K562 (cell line): ENCODE measurements around the gene TNFAIP1. TPM values are rescaled to one million over a fixed set of nuclear protein-coding genes. Genes with fewer than 3 reads are reported as not detected.

Experiments used
- ATAC-seq: fragments of 200-7000 bp; cut with Tn5 transposase; 3 replicates; pipeline ENCODE4 v1.9.1; 2020; ENCODE audit warnings: moderate library complexity
- BruUV-seq: library from RNA; stranded (reverse); fragments of 400-500 nt; replicated peaks from 2 replicates; lab custom pipeline; 2021; lab: Mats Ljungman, UMichigan
- CTCF ChIA-PET: fragments of 300-600 bp; formaldehyde crosslinking; extraction: SDS; loops from one replicate; lab custom pipeline; 2021; ENCODE audit warnings: low intra/inter-chr PET ratio; lab: Yijun Ruan, JAX
- POLR2A ChIA-PET: fragments of 300-600, 350-650 bp; sonication (Branson Sonifier 250); formaldehyde crosslinking; extraction: SDS; loops from one replicate; lab custom pipeline; 2021; ENCODE audit warnings: antibody characterized with exemption, inconsistent platforms; lab: Yijun Ruan, JAX
- DNase-seq, 4 experiments: peaks; one replicate each; pipeline versions ENCODE4 v3.0.0 to v3.0.0-alpha.2; 2011 to 2018; ENCODE audit warnings: low spot score in 3 of 4, mixed read lengths in 3 of 4; ENCODE audit errors: extremely low read depth in 1 of 4
- FAIRE-seq: peaks from 2 replicates; lab custom pipeline; 2011; peaks lifted over from hg19 to GRCh38; lab: Jason Lieb, UNC
- H2AFZ ChIP-seq: 2 replicates; pipeline ENCODE4 v1.6.0; 2011; ENCODE audit warnings: low read depth, low read length, control low read depth, inconsistent platforms
- H3K27ac ChIP-seq: fragments of 200-600 bp; 3 replicates; pipeline ENCODE4 v1.8.0; 2011; ENCODE audit warnings: low read depth, mild to moderate bottlenecking, control low read depth, inconsistent platforms, low read length, moderate library complexity, mixed read lengths; ENCODE audit errors: extremely low read depth
- H3K27me3 ChIP-seq, 2 experiments: fragments of 300-600 bp in 1 of 2; 2 replicates in 1 of 2; 3 replicates in 1 of 2; pipeline versions ENCODE4 v1.6.0 to v1.8.0; 2011; ENCODE audit warnings: inconsistent platforms in 2 of 2, low read length in 2 of 2, mild to moderate bottlenecking in 1 of 2, mixed read lengths in 1 of 2, moderate library complexity in 1 of 2; ENCODE audit not compliant: control insufficient read depth in 2 of 2, insufficient read depth in 2 of 2
- H3K36me3 ChIP-seq: fragments of 300-600 bp; 3 replicates; pipeline ENCODE4 v1.8.0; 2011; ENCODE audit warnings: mild to moderate bottlenecking, low read length, inconsistent platforms; ENCODE audit not compliant: control insufficient read depth, insufficient read depth
- H3K4me1 ChIP-seq, 2 experiments: fragments of 200-600 bp in 1 of 2; replicated peaks in 1 of 2; 2 replicates in 1 of 2; 3 replicates in 1 of 2; pipeline versions ENCODE4 v1.5.1 to v1.8.0; 2011; ENCODE audit warnings: inconsistent platforms in 2 of 2, low read length in 2 of 2, mild to moderate bottlenecking in 1 of 2, mixed read lengths in 1 of 2, moderate library complexity in 1 of 2; ENCODE audit not compliant: control insufficient read depth in 2 of 2, insufficient read depth in 2 of 2
- H3K4me2 ChIP-seq: 2 replicates; pipeline ENCODE4 v1.6.1; 2011; ENCODE audit warnings: low read length, control low read depth, inconsistent platforms, mixed read lengths; ENCODE audit not compliant: insufficient read depth
- H3K4me3 ChIP-seq: fragments of 200-600 bp; sonication (generic), shearing (Covaris generic); 2 replicates; pipeline ENCODE4 v1.5.1; 2016; ENCODE audit warnings: control low read depth, inconsistent platforms
- H3K79me2 ChIP-seq: fragments of 200-600 bp; 3 replicates; pipeline ENCODE4 v1.8.0; 2011; ENCODE audit warnings: low read length, inconsistent platforms; ENCODE audit not compliant: control insufficient read depth, insufficient read depth
- H3K9ac ChIP-seq, 2 experiments: 2 replicates each; pipeline versions ENCODE4 v1.6.0 to v1.6.1; 2011; ENCODE audit warnings: low read depth in 2 of 2, low read length in 2 of 2, control low read depth in 1 of 2, inconsistent platforms in 1 of 2, mild to moderate bottlenecking in 1 of 2, mixed read lengths in 1 of 2; ENCODE audit not compliant: insufficient read depth in 1 of 2
- H3K9me1 ChIP-seq: one replicate; pipeline ENCODE4 v1.6.0; 2011; ENCODE audit warnings: inconsistent platforms, mild to moderate bottlenecking, low read length, moderate library complexity; ENCODE audit not compliant: control insufficient read depth, insufficient read depth
- H3K9me3 ChIP-seq: replicated peaks from 2 replicates; pipeline ENCODE4 v1.5.1; 2011; ENCODE audit warnings: low read depth, low read length, inconsistent platforms; ENCODE audit not compliant: control insufficient read depth, insufficient read depth
- H4K20me1 ChIP-seq: replicated peaks from 2 replicates; pipeline ENCODE4 v1.6.1; 2011; ENCODE audit warnings: low read length, inconsistent platforms, mixed read lengths; ENCODE audit not compliant: control insufficient read depth, insufficient read depth
- ELF1 ChIP-seq: fragments of 200-800 bp; sonication (Bioruptor generic); IDR thresholded peaks from 2 replicates; pipeline ENCODE4 v1.6.1; 2016; ENCODE audit warnings: missing genetic modification characterization, missing compliant biosample characterization
- HBP1 ChIP-seq: fragments of 450-650 bp; formaldehyde crosslinking; IDR thresholded peaks from 2 replicates; pipeline ENCODE4 v1.4.0; 2022; ENCODE audit warnings: missing genetic modification characterization
- HDAC6 ChIP-seq: IDR thresholded peaks from 2 replicates; pipeline ENCODE4 v1.6.1; 2012; ENCODE audit warnings: low read depth, mild to moderate bottlenecking, control low read depth, inconsistent platforms, low read length, moderate library complexity
- KLF16 ChIP-seq: IDR thresholded peaks from 2 replicates; pipeline ENCODE4 v1.6.1; 2016; ENCODE audit warnings: antibody characterized with exemption
- MAZ ChIP-seq, 2 experiments: fragments of 450-650 bp in 1 of 2; sonication (generic) in 1 of 2; formaldehyde crosslinking; IDR thresholded peaks in 1 of 2; conservative IDR thresholded peaks in 1 of 2; 2 replicates each; pipeline versions ENCODE4 v1.4.0 to v1.5.0; 2020; ENCODE audit warnings: mild to moderate bottlenecking in 1 of 2, missing genetic modification reagents in 1 of 2
- NR4A1 ChIP-seq, 2 experiments: fragments of 250-450 bp in 1 of 2; fragments of 450-650 bp in 1 of 2; sonication (Bioruptor Pico) in 1 of 2; IDR thresholded peaks; 2 replicates each; pipeline versions ENCODE4 v1.4.0 to v1.6.1; 2016 to 2020; ENCODE audit warnings: mild to moderate bottlenecking in 2 of 2, missing compliant biosample characterization in 1 of 2, missing genetic modification characterization in 1 of 2, moderate library complexity in 1 of 2
- USF2 ChIP-seq: sonication (generic); formaldehyde crosslinking; IDR thresholded peaks from 2 replicates; pipeline ENCODE4 v1.5.0; 2020; ENCODE audit warnings: missing genetic modification reagents
- WGBS: fragments of 100-300 bp; shearing (Covaris generic); methylation state at CpG from one replicate; pipeline ENCODE4 v1.1.6; 2016; ENCODE audit warnings: low coverage, mixed read lengths; ENCODE audit not compliant: insufficient coverage; ENCODE audit errors: missing lambda C conversion rate; 5-methylcytosine and 5-hydroxymethylcytosine counted together
- in situ Hi-C: fragments of 300-500 bp; cut with MboI; formaldehyde crosslinking; loops from 4 replicates; pipeline ENCODE4 v1.15.0; 2018; ENCODE audit warnings: inconsistent platforms, mixed read lengths
- intact Hi-C: fragments of 100-400 bp; cut with micrococcal nuclease; formaldehyde crosslinking; loops from 2 replicates; pipeline ENCODE4 v1.14.2; 2022
- polyA plus RNA-seq, 8 experiments: library from polyadenylated mRNA; depleted of rRNA in 4 of 8; stranded (reverse) in 5 of 8; unstranded in 3 of 8; fragments of >200 nt; fragmentation: Nextera tagmentation in 2 of 8; fragmentation: Illumina TruSeq in 1 of 8; extraction: Ambion mirVana in 2 of 8; extraction: Trizol in 1 of 8; gene quantifications; 2 replicates each; pipeline versions ENCODE4 v1.2.1 to v1.2.3, GENCODE V29; 2011 to 2014; ENCODE audit warnings: inconsistent platforms in 1 of 8, missing spikeins in 1 of 8
- total RNA-seq, 7 experiments: library from RNA; depleted of rRNA in 6 of 7; stranded (reverse); fragments of >200 nt in 6 of 7; fragmentation: Illumina TruSeq in 2 of 7; extraction: Trizol in 2 of 7; gene quantifications; 2 replicates each; pipeline versions ENCODE4 v1.2.1 to v1.2.3, GENCODE V29; 2011 to 2021; ENCODE audit warnings: low replicate concordance in 1 of 7

The TNFAIP1 gene
- total and polyA plus RNA-seq, 9 of the 15 experiments (the other 6 are each of a cell fraction or from before 2014, with no cell fraction given) = 2.1 to 20.1 (median 8.2) TPM

GRCh38 chr17:28350271-28350670, 14.7 kb downstream of the TNFAIP1 start:
- ChIA-PET POLR2A (interaction anchor here (0.8 to 1.8 kb wide), 3 partner anchors 9 to 14 kb away, joined by 4 to 11 read pairs (median 8); partner anchors contain the start of genes IFT20 and TNFAIP1), CTCF (no interaction called here)
- no peak for DNase-seq
- ATAC-seq = no peak
- H3K9me3 ChIP-seq = no peaks in the 10 kb centered on the region
- BruUV-seq = no TSS peak
- TF ChIP-seq NR4A1 (CRISPR knock-in tag; IDR thresholded peaks at IDR 0.05) = no peak
- TF ChIP-seq NR4A1 (tag; IDR thresholded peaks at IDR 0.05) = no peak
- TF ChIP-seq KLF16 = no peak
- TF ChIP-seq MAZ (CRISPR knock-in tag; conservative IDR thresholded peaks at IDR 0.05 in 1 of 2, IDR thresholded peaks at IDR 0.05 in 1 of 2) = no peak
- TF ChIP-seq HDAC6 = no peak
- TF ChIP-seq ELF1 (tag) = no peak
- TF ChIP-seq USF2 = no peak
- TF ChIP-seq HBP1 (CRISPR knock-in tag) = no peak
- TF ChIP-seq, all 486 proteins: peak for 0
- H3K27me3 ChIP-seq = no peaks in the 10 kb centered on the region
- no peak overlapping the region for H3K4me3 ChIP-seq
- 99% methylated on average over 7 of the region's 7 CpGs for WGBS
- peaks cover 96% of the 10 kb centered on the region for H3K36me3 ChIP-seq
- H3K4me1 ChIP-seq = no peaks in the 10 kb centered on the region; a peak in 1 of 5 replicates
- no peaks in the 10 kb centered on the region; the same call in none of the 2 replicates for H4K20me1 ChIP-seq
- no peak overlapping the region for H3K27ac ChIP-seq
- in situ Hi-C loops (no loop called here), intact Hi-C loops (no loop called here)
- FAIRE-seq = no peak
- H3K4me2 ChIP-seq = no peak overlapping the region
- no peaks in the 10 kb centered on the region; the same call in 2 of the 3 replicates for H3K79me2 ChIP-seq
- H3K9ac ChIP-seq = no peak overlapping the region
- no peaks in the 10 kb centered on the region for H3K9me1 ChIP-seq
- H2AFZ ChIP-seq = no peak overlapping the region
